HTERT RPE-1 (cell line): ENCODE data around the gene CEACAM21.
"Not testable (repeated sequence)": the region's sequence is repeated elsewhere in the genome, so short reads cannot be mapped to it uniquely, and the experiment has no call there.

Experiments used
- in situ Hi-C: fragments of 300-500 bp; cut with MboI; formaldehyde crosslinking; loops from 4 replicates; pipeline ENCODE4 v1.14.3; 2020; ENCODE audit warnings: low sequenced_read_pairs

The CEACAM21 gene

DNA sequence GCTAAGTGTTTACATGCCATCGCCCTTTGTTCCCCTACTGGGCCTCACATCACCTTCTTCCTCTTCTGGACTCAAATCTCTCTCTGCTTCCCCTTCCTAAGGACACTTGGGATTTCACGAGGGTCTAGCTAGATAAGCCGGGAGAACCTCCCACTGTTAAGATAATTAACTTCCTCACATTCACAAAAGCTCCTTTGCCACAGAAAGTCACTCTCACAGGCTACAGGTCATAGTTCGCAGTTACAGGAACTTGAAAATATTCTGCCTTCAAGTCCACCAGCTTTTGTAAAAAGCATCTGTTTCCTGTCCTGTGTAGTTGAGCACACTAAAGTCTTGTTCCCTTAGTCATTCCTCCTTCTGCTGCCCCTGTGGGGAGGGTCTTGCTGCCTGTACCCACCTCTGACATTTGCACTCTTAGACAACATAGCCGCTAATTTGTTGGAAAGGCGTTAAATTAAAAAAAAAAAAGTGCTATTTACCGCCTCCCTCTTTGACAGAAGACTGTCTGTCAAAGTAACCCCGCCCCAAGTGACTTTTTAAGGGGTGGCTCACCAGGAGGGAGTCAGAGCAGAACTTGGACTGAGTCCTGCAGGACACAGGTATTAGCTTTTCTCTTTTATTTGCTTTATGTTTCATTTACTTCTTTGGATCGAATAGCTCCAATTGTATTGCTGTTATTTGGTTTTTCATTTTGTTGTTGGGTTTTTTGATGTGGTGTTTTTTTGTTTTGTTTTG is 26.8 kb upstream of the CEACAM21 start:
- in situ Hi-C loops = no loop called here

DNA sequence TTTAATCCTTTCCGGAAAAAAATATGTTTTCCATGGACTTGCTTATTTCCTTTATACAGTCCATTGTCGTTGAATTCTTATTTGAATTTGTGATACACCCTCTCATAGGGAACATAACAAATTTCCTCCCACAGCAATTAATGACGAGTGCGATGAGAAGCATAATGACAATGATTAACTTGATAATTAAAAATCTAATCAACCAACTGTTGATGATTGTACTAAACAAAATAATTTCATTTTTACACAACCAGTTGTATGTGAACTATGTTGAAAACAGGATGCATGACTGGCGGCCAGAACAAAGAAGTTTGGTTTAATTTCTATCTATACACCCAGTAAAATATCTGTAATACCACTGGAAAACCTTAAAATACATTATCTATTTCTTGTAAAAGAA is 26.1 kb upstream of the CEACAM21 start:
- in situ Hi-C loops = no loop called here

DNA sequence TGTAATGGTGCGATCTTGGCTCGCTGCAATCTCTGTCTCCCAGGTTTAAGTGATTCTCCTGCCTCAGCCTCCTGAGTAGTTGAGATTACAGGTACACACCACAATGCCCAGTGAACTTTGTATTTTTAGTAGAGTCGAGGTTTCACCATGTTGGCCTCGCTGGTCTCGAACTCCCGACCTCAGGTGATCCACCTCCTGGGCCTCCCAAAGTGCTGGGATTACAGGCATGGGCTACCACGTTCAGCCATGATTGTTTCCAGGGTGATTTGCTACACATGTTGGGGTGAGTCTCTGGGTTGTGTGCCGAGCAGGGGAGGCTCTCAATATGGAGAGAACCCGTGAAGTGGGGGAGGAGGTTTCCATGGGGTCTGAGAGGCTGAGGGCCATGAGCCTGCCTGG is 24.8 kb upstream of the CEACAM21 start:
- in situ Hi-C loops = no loop called here

DNA sequence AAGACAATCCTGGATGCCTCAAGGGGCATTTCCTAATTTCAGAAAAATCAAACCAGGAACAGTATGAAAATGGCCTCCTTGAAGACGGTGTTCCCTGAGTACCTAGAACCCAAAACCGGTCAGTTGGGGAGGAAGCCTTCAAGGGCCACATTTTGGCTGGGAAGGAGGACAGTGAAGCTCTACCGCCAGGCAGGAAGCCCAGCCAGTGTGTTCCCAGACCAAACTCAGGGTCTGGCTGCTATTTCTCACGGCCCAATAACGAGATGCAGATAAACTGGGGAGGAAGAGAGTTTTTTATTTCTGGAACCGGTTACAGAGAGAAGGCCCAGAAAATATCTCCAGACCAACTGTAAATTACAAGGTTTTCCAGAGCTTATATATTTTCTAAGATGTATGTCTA is 24.3 kb upstream of the CEACAM21 start:
- in situ Hi-C loops = no loop called here

DNA sequence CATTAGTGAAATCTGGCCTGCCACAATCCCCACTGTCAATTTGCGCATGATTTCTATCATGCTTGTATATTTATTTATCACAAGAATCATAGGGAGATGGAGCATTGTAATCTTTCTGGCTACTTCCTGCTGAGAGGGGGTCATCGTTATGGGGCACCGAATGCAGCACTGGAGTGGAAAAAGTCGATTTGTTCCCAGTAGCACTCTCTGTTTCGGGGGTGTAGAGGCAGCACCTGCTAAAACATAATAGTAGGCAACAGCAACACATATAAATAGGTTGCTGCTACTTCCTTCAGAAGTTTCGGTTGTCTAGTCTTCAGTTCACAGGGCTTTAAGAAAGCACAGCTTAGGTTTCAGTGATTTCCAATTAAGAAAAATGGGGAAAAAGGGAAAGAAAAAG is 23.4 kb upstream of the CEACAM21 start:
- in situ Hi-C loops = no loop called here

DNA sequence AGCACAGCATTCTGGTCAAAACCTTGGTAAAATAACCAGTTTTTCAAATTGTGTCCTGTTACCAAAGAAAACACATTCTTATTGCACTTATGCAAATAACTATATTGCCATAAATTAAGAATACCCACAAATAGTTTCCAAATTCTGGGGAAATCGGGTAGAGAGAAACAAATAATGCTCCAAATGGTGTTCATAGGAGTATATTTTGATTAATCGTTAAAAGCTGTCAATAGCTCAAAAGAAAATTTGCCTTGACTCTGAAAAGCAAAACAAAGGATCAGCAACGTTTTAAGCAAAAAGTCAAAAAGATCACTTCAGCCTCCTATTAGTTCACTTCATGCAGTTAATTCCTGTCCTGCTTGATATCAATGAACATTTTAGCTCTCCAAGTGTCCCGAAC is 22.2 kb upstream of the CEACAM21 start:
- in situ Hi-C loops = no loop called here

DNA sequence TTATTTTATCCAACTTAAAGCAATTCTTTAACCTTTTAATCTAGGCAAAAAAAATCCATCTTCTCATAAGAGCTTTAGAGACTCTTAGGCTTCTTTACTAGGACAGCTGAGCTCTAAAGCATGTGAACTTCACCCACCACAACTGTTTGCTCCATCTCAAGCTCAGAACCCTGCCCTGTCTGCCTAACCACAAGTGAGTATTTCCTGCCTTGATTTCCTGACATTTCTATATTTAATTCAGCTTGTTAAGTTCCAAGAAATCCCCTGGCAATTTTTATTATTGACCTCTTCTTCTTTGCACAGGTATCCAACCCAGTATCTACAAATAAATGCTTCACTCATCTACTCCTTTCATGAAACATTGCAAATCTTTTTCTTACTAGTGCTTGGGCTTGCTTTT is 21.1 kb upstream of the CEACAM21 start:
- in situ Hi-C loops = no loop called here

DNA sequence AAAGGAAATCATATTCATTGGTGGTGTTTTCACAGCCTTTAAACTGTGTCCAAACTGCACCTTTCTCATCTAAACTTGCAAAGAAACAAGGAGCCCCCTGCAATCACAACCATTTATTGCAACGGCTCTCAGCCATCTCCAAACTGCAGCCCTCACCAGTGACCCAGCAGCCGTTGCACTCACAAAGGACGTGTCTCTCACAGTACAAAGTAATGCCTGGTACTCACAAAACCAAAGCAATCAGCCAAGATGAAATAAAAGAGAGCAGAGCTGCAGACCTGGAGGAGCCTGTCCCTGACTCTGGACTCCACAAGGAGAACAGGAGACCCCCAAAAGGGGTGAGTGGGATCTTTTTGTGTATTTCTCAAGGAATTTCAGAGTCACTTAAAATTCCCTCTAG is 20.2 kb upstream of the CEACAM21 start:
- in situ Hi-C loops = no loop called here

DNA sequence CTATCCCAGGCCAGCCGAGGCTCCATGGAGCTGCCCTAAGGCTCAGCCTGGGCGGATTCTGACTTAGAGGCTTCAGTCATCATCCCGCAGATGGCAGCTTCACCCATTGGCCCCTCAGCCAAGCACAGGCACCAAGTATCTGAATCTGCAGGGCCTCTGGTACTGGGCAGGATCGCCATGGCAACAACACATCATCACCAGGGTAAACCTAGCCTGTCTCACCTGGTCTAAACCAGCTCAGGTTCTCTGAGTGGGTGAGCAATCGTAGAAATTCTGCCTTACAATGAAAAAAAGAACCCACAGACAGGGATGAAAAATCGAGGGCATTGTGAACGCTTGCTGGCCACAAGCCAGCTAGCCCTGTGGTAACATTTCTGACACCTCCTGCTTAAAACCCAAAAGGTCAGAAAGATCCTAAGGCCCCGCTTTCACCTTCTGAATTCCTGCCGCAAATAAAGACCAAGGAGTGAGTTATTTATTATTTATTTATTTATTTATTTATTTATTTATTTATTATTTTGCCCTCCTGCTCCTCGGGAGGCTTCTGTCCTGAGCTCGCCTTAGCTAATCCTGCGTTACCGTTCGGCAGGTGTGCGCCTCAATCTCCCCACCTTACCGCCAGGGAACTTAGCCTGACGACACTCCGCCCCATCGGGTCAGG is 12.0 kb upstream of the CEACAM21 start:
- in situ Hi-C loops = no loop called here

DNA sequence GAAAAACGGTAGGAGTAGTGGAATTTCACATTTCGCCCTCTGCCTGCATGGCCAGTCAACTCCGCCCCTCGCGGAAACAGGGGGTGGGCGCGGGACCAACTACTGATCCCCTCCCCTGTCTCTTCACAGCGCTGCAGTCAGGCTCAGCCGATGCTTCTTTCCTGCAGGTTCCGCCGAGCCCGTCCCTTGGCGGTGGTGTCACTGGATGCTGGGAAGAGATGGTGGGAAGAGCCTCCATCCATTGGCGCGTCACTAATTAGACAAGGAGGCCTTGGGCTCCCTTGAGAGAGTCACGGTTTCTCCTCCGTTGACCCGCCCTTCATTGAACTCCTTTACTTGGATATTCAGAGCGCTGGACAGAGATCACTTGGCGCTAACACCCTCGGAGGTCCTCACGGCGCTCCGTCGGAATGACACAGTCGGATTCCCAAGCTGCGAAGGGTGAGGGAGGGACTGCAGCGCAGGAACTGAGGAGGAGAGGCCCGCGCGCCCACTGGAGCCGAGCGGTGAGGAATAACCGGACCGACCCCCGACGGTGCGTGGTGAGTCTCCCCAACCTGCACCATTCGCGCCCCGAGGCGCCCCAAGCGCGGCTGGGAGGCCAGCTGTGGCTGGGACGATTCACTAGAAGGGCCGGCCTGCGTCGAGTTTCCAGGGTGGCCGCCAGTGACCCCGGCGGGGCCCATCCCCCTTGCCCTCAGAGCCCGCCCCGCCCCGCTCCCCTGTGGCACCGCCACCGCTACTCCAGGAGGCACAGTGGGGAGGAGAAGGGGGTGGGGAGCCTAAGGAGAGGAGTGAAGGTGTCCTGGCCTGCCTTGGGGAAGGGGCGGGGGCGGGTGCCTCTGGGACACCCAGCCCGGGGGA is 11.2 kb upstream of the CEACAM21 start:
- in situ Hi-C loops = no loop called here

DNA sequence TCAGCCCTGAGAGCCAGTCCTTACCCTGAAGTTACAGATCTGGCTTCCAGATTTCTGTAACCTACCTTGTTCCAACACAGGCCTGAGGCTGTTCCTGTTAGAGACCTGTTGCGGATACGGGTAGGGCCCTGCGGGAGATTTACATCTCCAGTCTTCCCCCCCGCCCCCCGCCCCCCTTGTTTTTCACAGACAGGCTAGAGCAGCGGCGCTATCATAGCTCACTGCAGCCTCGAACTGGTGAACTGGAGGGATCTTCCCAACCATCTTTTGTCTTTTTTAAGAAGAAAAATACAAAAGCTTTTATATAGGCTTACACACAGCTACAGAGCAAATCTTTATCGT is 10.6 kb upstream of the CEACAM21 start:
- in situ Hi-C loops = no loop called here

DNA sequence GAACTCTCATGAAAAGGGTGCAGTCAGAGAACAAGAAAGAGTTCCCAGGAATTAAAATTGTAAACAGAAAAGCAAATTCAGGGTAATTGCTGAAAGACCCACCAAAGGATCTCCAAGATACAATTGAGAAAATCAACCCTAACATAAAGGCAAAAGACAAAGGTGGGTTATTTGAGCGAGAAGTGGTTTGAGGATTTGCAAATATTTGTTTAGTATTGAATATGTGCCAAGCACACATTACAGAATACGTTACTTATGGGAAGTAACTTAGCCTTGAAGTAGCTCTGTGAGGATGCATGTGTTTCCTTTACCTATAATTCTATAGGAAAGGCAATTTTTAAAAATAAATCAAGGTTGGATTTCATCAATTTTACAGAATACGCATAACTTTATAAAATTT is 10.0 kb upstream of the CEACAM21 start:
- in situ Hi-C loops = no loop called here

DNA sequence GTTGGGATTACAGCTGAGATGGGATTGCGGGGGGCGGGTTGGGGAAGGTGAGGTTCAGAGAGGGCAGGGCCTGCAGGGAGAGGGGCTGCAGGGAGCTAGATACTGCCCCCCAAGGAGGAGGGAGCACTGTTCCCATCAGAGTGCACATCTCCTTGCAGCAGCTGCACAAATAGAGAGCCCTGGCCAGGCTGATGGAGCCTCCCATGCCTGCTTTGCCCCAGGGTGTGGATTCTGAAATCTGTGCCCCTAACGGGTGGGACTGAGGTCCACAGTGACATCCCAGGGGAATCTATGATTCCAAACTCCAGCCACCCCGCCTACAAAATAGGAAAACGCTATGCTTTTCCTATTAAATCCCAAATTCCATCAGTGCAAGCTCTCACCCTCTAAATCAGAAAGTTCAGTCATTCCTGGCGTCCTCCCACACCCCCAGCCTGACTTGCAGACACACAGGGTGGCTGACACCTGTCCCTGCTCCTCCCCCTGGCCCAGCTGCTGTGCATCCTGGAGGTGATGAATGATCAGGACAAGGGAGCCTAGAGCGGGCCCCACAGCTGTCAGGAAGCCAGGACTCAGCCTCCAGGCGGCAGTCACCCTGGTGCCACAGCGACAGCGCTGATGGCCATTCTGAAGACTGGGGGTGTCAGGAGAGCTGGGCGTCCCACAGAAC is 6.3 kb upstream of the CEACAM21 start:
- in situ Hi-C loops = no loop called here

DNA sequence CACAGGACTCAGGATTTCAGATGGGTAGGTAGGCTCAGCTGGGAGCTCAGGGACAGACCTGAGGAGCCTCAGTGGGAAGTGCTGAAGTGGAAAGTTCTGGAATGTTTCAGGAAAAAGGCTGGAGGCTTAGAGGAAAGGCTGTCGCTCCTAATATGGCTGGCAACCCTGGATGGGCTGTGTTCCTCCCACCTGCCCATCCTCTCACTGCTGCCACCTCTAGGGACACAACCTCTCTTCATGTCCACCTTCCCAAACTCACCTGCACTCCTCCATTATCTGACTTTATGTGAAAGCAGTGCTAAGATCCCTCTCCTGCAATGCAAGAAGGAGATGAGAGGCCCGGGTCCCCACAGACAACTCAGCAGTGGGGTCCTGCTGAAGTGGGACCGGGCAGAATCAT is 5.8 kb upstream of the CEACAM21 start:
- in situ Hi-C loops = no loop called here

DNA sequence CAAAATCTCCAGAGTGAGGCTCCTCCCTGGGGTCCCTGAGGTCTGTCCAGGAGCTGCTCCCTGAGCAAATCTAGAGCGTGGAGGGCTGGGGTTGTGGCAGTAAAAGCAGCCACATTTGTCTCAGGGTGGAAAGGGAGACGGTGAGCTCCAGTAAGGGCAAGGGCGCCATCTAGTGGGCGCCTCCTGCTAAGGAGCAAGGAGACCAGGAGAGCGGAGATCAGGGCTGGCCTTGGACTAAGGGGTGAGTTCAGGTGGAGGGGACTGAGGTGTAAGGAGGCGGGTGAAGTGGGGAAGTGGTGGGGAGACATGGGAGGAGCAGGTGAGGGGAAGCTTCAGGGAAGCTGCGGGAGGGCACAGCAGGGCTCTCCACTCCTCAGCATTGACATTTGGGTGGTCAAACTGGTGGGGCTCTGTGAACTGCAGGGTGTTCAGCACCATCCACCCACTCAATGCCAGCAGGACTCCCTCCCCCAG is 5.3 kb upstream of the CEACAM21 start:
- in situ Hi-C loops = no loop called here

DNA sequence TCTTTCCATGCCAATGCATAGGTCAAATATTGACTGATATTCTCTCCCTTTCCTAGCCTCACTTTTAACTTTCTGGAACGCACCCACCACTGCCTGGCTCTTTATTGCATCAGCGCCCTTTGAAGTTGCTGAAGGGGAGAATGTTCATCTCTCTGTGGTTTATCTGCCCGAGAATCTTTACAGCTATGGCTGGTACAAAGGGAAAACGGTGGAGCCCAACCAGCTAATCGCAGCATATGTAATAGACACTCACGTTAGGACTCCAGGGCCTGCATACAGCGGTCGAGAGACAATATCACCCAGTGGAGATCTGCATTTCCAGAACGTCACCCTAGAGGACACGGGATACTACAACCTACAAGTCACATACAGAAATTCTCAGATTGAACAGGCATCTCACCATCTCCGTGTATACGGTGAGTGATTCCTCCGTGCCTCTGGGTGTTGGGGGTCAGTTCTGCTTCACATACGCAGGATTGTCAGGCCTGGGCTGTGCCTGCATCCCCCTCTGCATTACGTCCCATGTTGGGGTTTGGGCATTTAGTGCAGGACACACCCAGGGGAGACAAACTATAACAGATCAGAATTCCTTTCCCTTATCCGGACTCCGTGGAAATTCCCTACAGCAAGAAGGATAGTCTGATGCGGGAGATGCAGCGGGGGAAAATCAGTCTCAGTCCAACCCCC is 1.3 kb downstream of the CEACAM21 start:
- in situ Hi-C loops = no loop called here

DNA sequence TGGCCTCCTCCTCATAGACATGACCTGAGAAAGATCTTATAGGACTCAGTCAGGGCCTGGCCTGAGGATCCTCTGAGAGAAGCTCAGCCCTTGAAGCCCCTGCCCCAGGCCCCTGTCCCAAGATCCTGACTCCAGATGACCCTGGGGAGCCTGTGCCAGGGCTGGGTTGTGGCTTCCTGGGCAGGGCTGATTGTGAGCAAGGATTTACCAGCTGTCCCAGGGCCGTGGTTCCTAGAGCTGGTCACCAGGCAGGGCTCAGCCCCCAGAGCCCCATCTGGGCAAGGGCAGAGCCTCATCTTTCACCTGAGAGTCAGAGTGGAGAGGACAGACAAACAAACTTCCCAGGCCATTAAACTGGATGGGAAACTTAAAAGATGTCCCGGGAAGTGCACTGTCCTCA is 1.9 kb downstream of the CEACAM21 start:
- in situ Hi-C loops = no loop called here

DNA sequence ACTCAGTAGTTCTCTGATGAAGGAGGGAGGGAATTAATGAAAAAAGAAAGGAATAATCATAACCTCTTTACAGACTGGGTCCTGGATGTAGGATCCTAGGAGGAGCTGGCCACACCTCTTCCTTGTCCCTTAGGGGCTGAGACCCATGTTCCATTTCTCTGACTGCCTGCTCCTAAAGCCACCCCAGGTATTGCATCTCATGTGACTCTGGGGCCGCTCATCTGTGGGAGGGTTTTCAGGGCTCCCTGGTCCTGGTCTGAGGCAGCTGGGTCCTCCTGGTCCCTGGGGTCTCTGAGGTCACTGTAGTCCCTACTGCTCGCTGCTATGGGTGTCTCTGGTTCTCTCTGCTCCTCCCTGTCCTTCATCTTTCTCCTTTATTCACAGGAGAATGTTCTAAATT is 2.9 kb downstream of the CEACAM21 start:
- in situ Hi-C loops = no loop called here

DNA sequence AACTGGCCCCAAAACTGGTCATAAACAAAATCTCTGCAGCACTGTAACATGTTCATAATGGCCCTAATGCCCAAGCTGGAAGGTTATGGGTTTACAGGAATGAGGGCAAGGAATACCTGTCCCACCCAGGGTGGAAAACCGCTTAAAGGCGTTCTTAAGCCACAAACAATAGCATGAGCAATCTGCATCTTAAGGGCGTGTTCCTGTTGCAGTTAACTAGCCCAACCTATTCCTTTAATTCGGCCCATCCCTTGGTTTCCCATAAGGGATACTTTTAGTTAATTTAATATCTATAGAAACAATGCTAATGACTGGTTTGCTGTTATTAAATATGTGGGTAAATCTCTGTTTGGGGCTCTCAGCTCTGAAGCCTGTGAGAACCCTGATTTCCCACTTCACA is 5.1 kb downstream of the CEACAM21 start:
- in situ Hi-C loops = not testable (repeated sequence)

DNA sequence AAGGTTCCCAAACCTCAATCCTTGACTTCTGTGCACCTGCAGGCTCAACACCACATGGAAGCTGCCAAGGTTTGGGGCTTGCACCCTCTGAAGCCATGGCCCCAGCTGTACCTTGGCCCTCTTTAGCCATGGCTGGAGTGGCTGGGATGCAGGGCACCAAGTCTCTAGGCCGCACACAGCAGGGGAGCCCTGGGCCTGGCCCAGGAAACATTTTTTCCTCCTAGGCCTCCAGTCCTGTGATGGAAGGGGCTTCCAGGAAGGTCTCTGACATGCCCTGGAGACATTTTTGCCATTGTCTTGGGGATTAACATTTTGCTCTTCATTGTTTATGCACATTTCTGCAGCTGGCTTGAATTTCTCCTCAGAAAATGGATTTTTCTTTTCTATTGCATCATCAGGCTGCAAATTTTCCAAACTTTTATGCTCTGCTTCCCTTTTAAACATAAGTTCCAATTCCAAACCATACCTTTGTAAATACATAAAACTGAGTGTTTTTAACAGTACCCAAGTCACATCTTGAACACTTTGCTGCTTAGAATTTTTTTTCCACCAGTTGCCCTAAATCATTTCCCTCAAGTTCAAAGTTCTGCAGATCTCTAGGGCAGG is 6.7 kb downstream of the CEACAM21 start:
- in situ Hi-C loops = not testable (repeated sequence)
